ENCODE measurements around the gene STRN4. TPM values are rescaled to one million over a fixed set of nuclear protein-coding genes. Genes with fewer than 3 reads are reported as not detected.

The STRN4 gene
- total RNA-seq, 1 donor from 2014 or later, result 51.4 TPM

GRCh38 chr19:46753420-46754155 is 7.3 kb upstream of the STRN4 start:
- intact Hi-C loops (cut with DNase I), result no loop called here
- DNase-seq (ENCODE audit: missing footprints) (no peak), ATAC-seq (no peak)

- ATAC-seq (no peak), DNase-seq (ENCODE audit: missing footprints) (peak; percentile 81)
- intact Hi-C loops (cut with DNase I), result loop anchor here (5.0 kb wide), 1 partner anchor 46 kb away; no protein-coding TSS in a partner anchor
Observed at GRCh38 chr19:46748325-46749109, 2.3 kb upstream of the STRN4 start.

GRCh38 chr19:46745521-46746280 is 549 bp downstream of the STRN4 start, which contains the start of gene FKRP:
FKRP (plus strand) TSS chr19:46746057; CDS start chr19:46755451, 9,394 bp downstream.
- DNase-seq (ENCODE audit: missing footprints) (no peak), ATAC-seq (peak; percentile 51)
- intact Hi-C loops (cut with DNase I), result loop anchor here (5.0 kb wide), 1 partner anchor 43 kb away; no protein-coding TSS in a partner anchor

- ATAC-seq (no peak), DNase-seq (ENCODE audit: missing footprints) (no peak)
- intact Hi-C loops (cut with DNase I), result loop anchor here (5.0 kb wide), 1 partner anchor 43 kb away; no protein-coding TSS in a partner anchor
Observed at GRCh38 chr19:46745030-46745429, 1.2 kb downstream of the STRN4 start.

- no peak for DNase-seq (ENCODE audit: missing footprints)
- intact Hi-C loops (cut with DNase I), result no loop called here
- no peak for ATAC-seq
Observed at GRCh38 chr19:46744005-46744691, 2.1 kb downstream of the STRN4 start.

GRCh38 chr19:46742926-46743480 is 3.2 kb downstream of the STRN4 start:
- DNase-seq (ENCODE audit: missing footprints) (no peak), ATAC-seq (no peak)
- intact Hi-C loops (cut with DNase I), result no loop called here

- ATAC-seq (no peak), DNase-seq (ENCODE audit: missing footprints) (peak; percentile 67)
- intact Hi-C loops (cut with DNase I), result no loop called here
Observed at GRCh38 chr19:46741447-46741846, 4.8 kb downstream of the STRN4 start.

- intact Hi-C loops (cut with DNase I), result no loop called here
- DNase-seq (ENCODE audit: missing footprints) (peak; percentile 86), ATAC-seq (peak; percentile 93)
Observed at GRCh38 chr19:46739290-46739771, 6.9 kb downstream of the STRN4 start.

GRCh38 chr19:46737761-46738171 is 8.5 kb downstream of the STRN4 start:
- ATAC-seq (no peak), DNase-seq (ENCODE audit: missing footprints) (peak; percentile 42)

GRCh38 chr19:46737298-46737654 is 9.0 kb downstream of the STRN4 start:
- ATAC-seq, result no peak
- peak; percentile 39 for DNase-seq (ENCODE audit: missing footprints)
- intact Hi-C loops (cut with DNase I), result no loop called here

More at GRCh38 chr19:46737761-46738171, 8.5 kb downstream of the STRN4 start:
- intact Hi-C loops (cut with DNase I), result no loop called here

- intact Hi-C loops (cut with DNase I), result no loop called here
- ATAC-seq (peak; percentile 33), DNase-seq (ENCODE audit: missing footprints) (peak; percentile 50)
Observed at GRCh38 chr19:46736531-46737297, 9.5 kb downstream of the STRN4 start.

GRCh38 chr19:46733690-46734292 is 12.5 kb downstream of the STRN4 start:
- intact Hi-C loops (cut with DNase I), result no loop called here
- ATAC-seq, result no peak

GRCh38 chr19:46732966-46733689 is 13.1 kb downstream of the STRN4 start:
- intact Hi-C loops (cut with DNase I), result no loop called here
- peak; percentile 39 for ATAC-seq
- peak; percentile 79 for DNase-seq (ENCODE audit: missing footprints)

More at GRCh38 chr19:46733690-46734292, 12.5 kb downstream of the STRN4 start:
- peak; percentile 32 for DNase-seq (ENCODE audit: missing footprints)

GRCh38 chr19:46732172-46732938 is 13.9 kb downstream of the STRN4 start:
- intact Hi-C loops (cut with DNase I), result no loop called here
- no peak for ATAC-seq
- DNase-seq (ENCODE audit: missing footprints), result peak; percentile 42

GRCh38 chr19:46731584-46731983 is 14.7 kb downstream of the STRN4 start:
- ATAC-seq (no peak), DNase-seq (ENCODE audit: missing footprints) (peak; percentile 60)
- intact Hi-C loops (cut with DNase I), result no loop called here

Data from Right ventricle myocardium inferior (tissue), 1 donor.